GM12801 (cell line): Measurements from ENCODE around the gene SMG7.

ENCODE experiments used
- CTCF ChIP-seq: IDR thresholded peaks from one replicate; pipeline ENCODE4 v1.5.1; 2011; ENCODE audit warnings: control low read depth; ENCODE audit not compliant: insufficient read length; ENCODE audit errors: extremely low read depth

The SMG7 gene

GRCh38 chr1:183472488-183473216 is at the start of gene SMG7:
Gene SMG7, plus strand, starts transcription at chr1:183472499. Its CDS starts 122 bp downstream, at chr1:183472621.
- TF ChIP-seq CTCF, result no peak

GRCh38 chr1:183423541-183423940 is 48.8 kb upstream of the SMG7 start:
- TF ChIP-seq CTCF, result no peak

- TF ChIP-seq CTCF, result no peak
Measured at GRCh38 chr1:183424691-183425090, 47.6 kb upstream of the SMG7 start.

- no peak for TF ChIP-seq CTCF
Measured at GRCh38 chr1:183431840-183432547, 40.3 kb upstream of the SMG7 start.

GRCh38 chr1:183432548-183432875 is 39.8 kb upstream of the SMG7 start:
- TF ChIP-seq CTCF, result no peak

- TF ChIP-seq CTCF, result no peak
Measured at GRCh38 chr1:183433703-183434102, 38.6 kb upstream of the SMG7 start.

GRCh38 chr1:183435497-183435896 is 36.8 kb upstream of the SMG7 start:
- no peak for TF ChIP-seq CTCF
